Panc1 (cell line): Measurements from ENCODE around the gene MRPL2. TPM values are rescaled to one million over a fixed set of nuclear protein-coding genes. Genes with fewer than 3 reads are reported as not detected.
A peak's percentile ranks its signal among the peaks of the same experiment; 100 is the strongest.

Source experiments
- ATAC-seq: fragments of 200-7000 bp; cut with Tn5 transposase; 2 replicates; pipeline ENCODE4 v1.9.1; 2020; ENCODE audit warnings: mild to moderate bottlenecking, moderate library complexity
- BruUV-seq: library from RNA; stranded (reverse); fragments of 400-500 nt; replicated peaks from 2 replicates; lab custom pipeline; 2021; lab: Mats Ljungman, UMichigan
- CTCF ChIA-PET: fragments of 300-600 bp; sonication (Branson Sonifier 250); formaldehyde crosslinking; loops from one replicate; lab custom pipeline; 2022; ENCODE audit warnings: antibody characterized with exemption; lab: Charles Lee
- POLR2A ChIA-PET: fragments of 300-600 bp; sonication (Branson Sonifier 250); formaldehyde crosslinking; loops from one replicate; lab custom pipeline; 2022; ENCODE audit warnings: antibody characterized with exemption; lab: Charles Lee
- DNase-seq: peaks from one replicate; pipeline ENCODE4 v3.0.0-alpha.2; 2010; ENCODE audit warnings: low read depth, low spot score
- H3K27ac ChIP-seq: 2 replicates; pipeline ENCODE4 v1.5.1; 2011; ENCODE audit warnings: mild to moderate bottlenecking, low read length, inconsistent platforms
- H3K27me3 ChIP-seq: fragments of 200-500 bp; sonication (Bioruptor generic); 2 replicates; pipeline ENCODE4 v1.6.0; 2014; ENCODE audit warnings: low read length, inconsistent platforms; ENCODE audit not compliant: control insufficient read depth, insufficient read depth
- H3K36me3 ChIP-seq: fragments of 200-500 bp; sonication (Bioruptor generic); 2 replicates; pipeline ENCODE4 v1.5.1; 2014; ENCODE audit warnings: inconsistent platforms, mild to moderate bottlenecking, low read length, moderate library complexity; ENCODE audit not compliant: control insufficient read depth, insufficient read depth
- H3K4me1 ChIP-seq: 2 replicates; pipeline ENCODE4 v1.5.1; 2011; ENCODE audit warnings: inconsistent platforms, mild to moderate bottlenecking, low read length, moderate library complexity; ENCODE audit not compliant: control insufficient read depth, insufficient read depth
- H3K4me3 ChIP-seq, 2 experiments: 2 replicates each; pipeline ENCODE4 v1.5.1; 2011 to 2012; ENCODE audit warnings: low read depth in 2 of 2, low read length in 2 of 2, mild to moderate bottlenecking in 2 of 2, inconsistent platforms in 1 of 2, moderate library complexity in 1 of 2
- H3K9me3 ChIP-seq: fragments of 200-500 bp; sonication (Bioruptor generic); 2 replicates; pipeline ENCODE4 v1.5.1; 2014; ENCODE audit warnings: low read depth, mild to moderate bottlenecking, inconsistent platforms, low read length, moderate library complexity; ENCODE audit not compliant: control insufficient read depth, insufficient read depth
- CTCF ChIP-seq: fragments of 450-650 bp; IDR thresholded peaks from 2 replicates; pipeline ENCODE4 v1.5.1; 2017; ENCODE audit warnings: mild to moderate bottlenecking
- POLR2AphosphoS5 ChIP-seq: IDR thresholded peaks from 2 replicates; pipeline ENCODE4 v1.6.1; 2012; ENCODE audit warnings: mild to moderate bottlenecking, low read depth, low read length, moderate library complexity
- REST ChIP-seq, 2 experiments: IDR thresholded peaks; 2 replicates each; pipeline ENCODE4 v1.6.1; 2011 to 2012; ENCODE audit warnings: low read depth in 2 of 2, control low read depth in 1 of 2, low read length in 1 of 2, mild to moderate bottlenecking in 1 of 2, moderate library complexity in 1 of 2; ENCODE audit not compliant: insufficient read depth in 1 of 2
- SIN3A ChIP-seq: IDR thresholded peaks from 2 replicates; pipeline ENCODE4 v1.6.1; 2012; ENCODE audit warnings: low read depth, mild to moderate bottlenecking, low read length, moderate library complexity, borderline replicate concordance; ENCODE audit not compliant: insufficient read depth
- TCF7L2 ChIP-seq: IDR thresholded peaks from 2 replicates; pipeline ENCODE4 v1.6.1; 2011; ENCODE audit warnings: mild to moderate bottlenecking, low read depth, low read length, inconsistent platforms
- in situ Hi-C: cut with HindIII; loops from 2 replicates; pipeline ENCODE4 v1.10.0; 2016; ENCODE audit warnings: low sequenced_read_pairs, low pct_unique_long_range_greater_than_20kb
- intact Hi-C: fragments of 100-400 bp; cut with micrococcal nuclease; formaldehyde crosslinking; loops from one replicate; pipeline ENCODE4 v1.10.0; 2022; ENCODE audit not compliant: unreplicated experiment
- total RNA-seq: library from RNA; stranded (reverse); gene quantifications from one replicate; pipeline ENCODE4 v1.2.1, GENCODE V29; 2021; ENCODE audit not compliant: unreplicated experiment

Gene MRPL2
- total RNA-seq, 1 experiment from 2014 or later: 65.6 TPM

- no peaks in the 10 kb centered on the region for H3K27me3 ChIP-seq
- H3K9me3 ChIP-seq: no peaks in the 10 kb centered on the region
- ATAC-seq (no peak), DNase-seq (no peak)
- ChIA-PET CTCF (interaction anchor here (0.5 kb wide), 1 partner anchor 119 kb away, joined by 7 read pairs; no protein-coding TSS in a partner anchor), POLR2A (no interaction called here)
- in situ Hi-C loops: no loop called here
- no peak for TF ChIP-seq REST (IDR thresholded peaks at IDR 0.05; ENCODE audit: insufficient read depth in 1 of 2, low read depth in 2 of 2, low read length in 1 of 2)
- TF ChIP-seq SIN3A: no peak
- TF ChIP-seq TCF7L2: no peak
- TF ChIP-seq CTCF: no peak
- no peak for TF ChIP-seq POLR2AphosphoS5
- no TSS peak for BruUV-seq
- intact Hi-C loops: no loop called here
- H3K36me3 ChIP-seq: peaks cover 5% of the 10 kb centered on the region; the same call in 1 of the 2 replicates
- H3K27ac ChIP-seq: peak overlapping the region; percentile 87; the same call in 1 of the 2 replicates
- H3K4me1 ChIP-seq: peaks cover 11% of the 10 kb centered on the region
- H3K4me3 ChIP-seq: no peak overlapping the region
Observed at GRCh38 chr6:43060755-43061633, 1.8 kb upstream of the MRPL2 start.

- ATAC-seq: peak; percentile 5
- TSS peak; percentile 78 for BruUV-seq
- peak overlapping the region; percentile 87 for H3K27ac ChIP-seq
- intact Hi-C loops: no loop called here
- in situ Hi-C loops: no loop called here
- peaks cover 11% of the 10 kb centered on the region for H3K4me1 ChIP-seq
- H3K27me3 ChIP-seq: no peaks in the 10 kb centered on the region
- CTCF ChIA-PET: interaction anchor here (0.5 kb wide), 1 partner anchor 120 kb away, joined by 7 read pairs; no protein-coding TSS in a partner anchor
- peaks cover 5% of the 10 kb centered on the region; the same call in 1 of the 2 replicates for H3K36me3 ChIP-seq
- no peaks in the 10 kb centered on the region for H3K9me3 ChIP-seq
- H3K4me3 ChIP-seq: peak overlapping the region; percentile 91 to 97
- no peak for TF ChIP-seq CTCF
- TF ChIP-seq POLR2AphosphoS5: no peak
- no peak for TF ChIP-seq SIN3A
- TF ChIP-seq TCF7L2: no peak
- no peak for TF ChIP-seq REST (IDR thresholded peaks at IDR 0.05; ENCODE audit: insufficient read depth in 1 of 2, low read depth in 2 of 2, low read length in 1 of 2)
- POLR2A ChIA-PET: no interaction called here
- DNase-seq: no peak
Observed at GRCh38 chr6:43060034-43060754, 960 bp upstream of the MRPL2 start.
